HEK293 (cell line): ENCODE results near the gene ZCCHC8.

Experiments
- GLIS2 ChIP-seq: fragments of 450-650 bp; formaldehyde crosslinking; IDR thresholded peaks from 2 replicates; pipeline ENCODE4 v1.5.1; 2016; ENCODE audit warnings: missing biosample characterization, missing genetic modification characterization
- INSM2 ChIP-seq: fragments of 450-650 bp; formaldehyde crosslinking; IDR thresholded peaks from 2 replicates; pipeline ENCODE4 v1.5.1; 2016; ENCODE audit warnings: missing biosample characterization, missing genetic modification characterization
- KLF17 ChIP-seq: fragments of 450-650 bp; formaldehyde crosslinking; IDR thresholded peaks from 2 replicates; pipeline ENCODE4 v1.5.1; 2016; ENCODE audit warnings: missing biosample characterization, missing genetic modification characterization
- PATZ1 ChIP-seq: fragments of 450-650 bp; formaldehyde crosslinking; IDR thresholded peaks from 2 replicates; pipeline ENCODE4 v1.5.1; 2016; ENCODE audit warnings: missing biosample characterization, missing genetic modification characterization
- RBAK ChIP-seq: fragments of 450-650 bp; formaldehyde crosslinking; IDR thresholded peaks from 2 replicates; pipeline ENCODE4 v1.5.1; 2016; ENCODE audit warnings: missing biosample characterization, missing genetic modification characterization
- REST ChIP-seq: fragments of 450-650 bp; formaldehyde crosslinking; IDR thresholded peaks from 2 replicates; pipeline ENCODE4 v1.5.1; 2016; ENCODE audit warnings: missing biosample characterization, missing genetic modification characterization
- SP7 ChIP-seq: fragments of 450-650 bp; formaldehyde crosslinking; IDR thresholded peaks from 2 replicates; pipeline ENCODE4 v1.5.1; 2016; ENCODE audit warnings: missing biosample characterization, missing genetic modification characterization
- WT1 ChIP-seq: fragments of 450-650 bp; formaldehyde crosslinking; IDR thresholded peaks from 2 replicates; pipeline ENCODE4 v1.5.1; 2016; ENCODE audit warnings: missing biosample characterization, missing genetic modification characterization
- ZBTB1 ChIP-seq: fragments of 450-650 bp; formaldehyde crosslinking; IDR thresholded peaks from 2 replicates; pipeline ENCODE4 v1.5.1; 2016; ENCODE audit warnings: missing biosample characterization, missing genetic modification characterization
- ZBTB10 ChIP-seq: fragments of 450-650 bp; formaldehyde crosslinking; IDR thresholded peaks from 2 replicates; pipeline ENCODE4 v1.5.1; 2016; ENCODE audit warnings: missing biosample characterization, missing genetic modification characterization
- ZBTB21 ChIP-seq: fragments of 450-650 bp; formaldehyde crosslinking; IDR thresholded peaks from 2 replicates; pipeline ENCODE4 v1.5.1; 2017; ENCODE audit warnings: missing biosample characterization, missing genetic modification characterization
- ZBTB44 ChIP-seq: fragments of 450-650 bp; IDR thresholded peaks from 2 replicates; pipeline ENCODE4 v1.5.1; 2018; ENCODE audit warnings: missing biosample characterization, mild to moderate bottlenecking, missing genetic modification characterization
- ZBTB48 ChIP-seq: fragments of 450-650 bp; formaldehyde crosslinking; IDR thresholded peaks from 2 replicates; pipeline ENCODE4 v1.5.1; 2016; ENCODE audit warnings: missing biosample characterization, missing genetic modification characterization
- ZFP37 ChIP-seq: fragments of 450-650 bp; formaldehyde crosslinking; IDR thresholded peaks from 2 replicates; pipeline ENCODE4 v1.5.1; 2016; ENCODE audit warnings: missing biosample characterization, missing genetic modification characterization
- ZNF184 ChIP-seq: fragments of 450-650 bp; IDR thresholded peaks from 2 replicates; pipeline ENCODE4 v1.5.1; 2018; ENCODE audit warnings: missing biosample characterization, mild to moderate bottlenecking, missing genetic modification characterization
- ZNF19 ChIP-seq: fragments of 450-650 bp; formaldehyde crosslinking; IDR thresholded peaks from 2 replicates; pipeline ENCODE4; 2016; ENCODE audit warnings: missing biosample characterization, missing genetic modification characterization, low read depth
- ZNF239 ChIP-seq: fragments of 450-650 bp; formaldehyde crosslinking; IDR thresholded peaks from 2 replicates; pipeline ENCODE4 v1.5.1; 2016; ENCODE audit warnings: missing biosample characterization, missing genetic modification characterization
- ZNF335 ChIP-seq: fragments of 450-650 bp; formaldehyde crosslinking; conservative IDR thresholded peaks from 2 replicates; pipeline ENCODE4 v1.5.1; 2016; ENCODE audit warnings: missing biosample characterization, missing genetic modification characterization
- ZNF350 ChIP-seq: fragments of 450-650 bp; formaldehyde crosslinking; IDR thresholded peaks from 2 replicates; pipeline ENCODE4 v1.5.0; 2017; ENCODE audit warnings: missing biosample characterization, mild to moderate bottlenecking, missing genetic modification characterization
- ZNF366 ChIP-seq: fragments of 450-650 bp; formaldehyde crosslinking; conservative IDR thresholded peaks from 2 replicates; pipeline ENCODE4 v1.5.1; 2016; ENCODE audit warnings: missing biosample characterization, missing genetic modification characterization
- ZNF501 ChIP-seq: fragments of 450-650 bp; formaldehyde crosslinking; IDR thresholded peaks from 2 replicates; pipeline ENCODE4 v1.5.1; 2016; ENCODE audit warnings: missing biosample characterization, missing genetic modification characterization
- ZNF549 ChIP-seq: fragments of 450-650 bp; IDR thresholded peaks from 2 replicates; pipeline ENCODE4 v1.5.1; 2018; ENCODE audit warnings: missing biosample characterization, missing genetic modification characterization, mild to moderate bottlenecking, inconsistent platforms, moderate library complexity
- ZNF558 ChIP-seq: fragments of 450-650 bp; formaldehyde crosslinking; IDR thresholded peaks from 2 replicates; pipeline ENCODE4 v1.5.1; 2016; ENCODE audit warnings: missing biosample characterization, missing genetic modification characterization
- ZNF621 ChIP-seq: fragments of 450-650 bp; formaldehyde crosslinking; IDR thresholded peaks from 2 replicates; pipeline ENCODE4 v1.5.1; 2017; ENCODE audit warnings: missing biosample characterization, missing genetic modification characterization
- ZNF639 ChIP-seq: fragments of 450-650 bp; formaldehyde crosslinking; IDR thresholded peaks from 2 replicates; pipeline ENCODE4 v1.5.1; 2016; ENCODE audit warnings: missing biosample characterization, missing genetic modification characterization

Gene ZCCHC8

GRCh38 chr12:122500685-122501488 lies at the start of gene ZCCHC8 (continued):
- no peak for TF ChIP-seq ZNF350 (tag by site-specific recombination)
- peak; percentile 84 for TF ChIP-seq PATZ1 (tag by site-specific recombination)
- TF ChIP-seq ZNF621 (tag by site-specific recombination): no peak
- TF ChIP-seq ZNF501: peak; percentile 22; the same call in 1 of the 2 replicates
- TF ChIP-seq ZBTB48 (tag by site-specific recombination): no peak
- no peak for TF ChIP-seq ZBTB10 (tag by site-specific recombination)
- TF ChIP-seq ZNF549 (tag by site-specific recombination): no peak
- peak; percentile 41 for TF ChIP-seq KLF17
- TF ChIP-seq ZBTB44: 0 out of 2 replicates have a peak, but pooled peaks have one; percentile 51
- peak; percentile 34; the same call in 1 of the 2 replicates for TF ChIP-seq WT1 (tag by site-specific recombination)
- TF ChIP-seq REST (tag by site-specific recombination): peak; percentile 19; the same call in 1 of the 2 replicates
- TF ChIP-seq SP7 (tag by site-specific recombination): peak; percentile 54; the same call in 1 of the 2 replicates
- TF ChIP-seq INSM2: no peak
- TF ChIP-seq ZNF639: peak; percentile 53; the same call in 1 of the 2 replicates
- peak; percentile 29; the same call in 1 of the 2 replicates for TF ChIP-seq ZNF366 (tag by site-specific recombination)
- no peak for TF ChIP-seq RBAK (tag by site-specific recombination)
- no peak for TF ChIP-seq ZNF19 (tag by site-specific recombination)
- TF ChIP-seq GLIS2 (tag by site-specific recombination): peak; percentile 8; the same call in 1 of the 2 replicates
- peak; percentile 39 for TF ChIP-seq ZBTB21 (tag by site-specific recombination)
- no peak for TF ChIP-seq ZNF558
- TF ChIP-seq ZNF239 (tag by site-specific recombination): no peak
- peak; percentile 72 for TF ChIP-seq ZNF335 (tag by site-specific recombination)
- 0 out of 2 replicates have a peak, but pooled peaks have one; percentile 8 for TF ChIP-seq ZNF184 (tag by site-specific recombination)
- TF ChIP-seq ZFP37 (tag by site-specific recombination): no peak
- TF ChIP-seq ZBTB1: no peak
